Stimulated activated CD4-positive, alpha-beta T cell treated with anti-CD3 and anti-CD28 coated beads, Interleukin-1b, Interleukin-23, amount 100 ng/mL, for 1 hour (primary cell): Measurements from ENCODE around the gene ANKZF1.

Experiments
- DNase-seq, 2 donors: peaks; one replicate each; pipeline ENCODE4 v3.0.0-alpha.2; 2020; ENCODE audit warnings: low read depth in 2 of 2

ANKZF1 gene

GRCh38 chr2:219207134-219207883 is 22.3 kb upstream of the ANKZF1 start:
- no peak for DNase-seq

- no peak for DNase-seq
Observed at GRCh38 chr2:219207884-219208740, 21.5 kb upstream of the ANKZF1 start.

- DNase-seq, result no peak
Observed at GRCh38 chr2:219209236-219210195, 20.1 kb upstream of the ANKZF1 start.

GRCh38 chr2:219210196-219210885 is 19.3 kb upstream of the ANKZF1 start:
- DNase-seq, result no peak

GRCh38 chr2:219210886-219211362 is 18.7 kb upstream of the ANKZF1 start:
- DNase-seq, result no peak

GRCh38 chr2:219213026-219213415 is 16.6 kb upstream of the ANKZF1 start:
- no peak for DNase-seq

GRCh38 chr2:219213486-219214071 is 16.0 kb upstream of the ANKZF1 start:
- DNase-seq, result no peak

- no peak for DNase-seq
Observed at GRCh38 chr2:219214141-219214540, 15.5 kb upstream of the ANKZF1 start.

GRCh38 chr2:219214786-219215185 is 14.8 kb upstream of the ANKZF1 start:
- DNase-seq, result no peak

- no peak for DNase-seq
Observed at GRCh38 chr2:219215871-219216534, 13.6 kb upstream of the ANKZF1 start.

GRCh38 chr2:219216535-219216915 is 13.1 kb upstream of the ANKZF1 start:
- no peak for DNase-seq

- no peak for DNase-seq
Observed at GRCh38 chr2:219218217-219218731, 11.3 kb upstream of the ANKZF1 start.

- DNase-seq, result peak; percentile 57 to 83
Observed at GRCh38 chr2:219218732-219219701, 10.6 kb upstream of the ANKZF1 start, which contains the start of gene ABCB6. ABCB6 (minus strand) TSS chr2:219218958; CDS start chr2:219218673, 285 bp downstream.

- no peak for DNase-seq
Observed at GRCh38 chr2:219219784-219220532, 9.6 kb upstream of the ANKZF1 start.

GRCh38 chr2:219220652-219221402 is 8.8 kb upstream of the ANKZF1 start:
- DNase-seq, result no peak

GRCh38 chr2:219221957-219222518 is 7.6 kb upstream of the ANKZF1 start:
- DNase-seq, result no peak
